K562 (cell line): ENCODE measurements around the gene EPHX1. TPM values are rescaled to one million over a fixed set of nuclear protein-coding genes. Genes with fewer than 3 reads are reported as not detected.

ENCODE experiments used
- ARID1B ChIP-seq: fragments of 450-650 bp; IDR thresholded peaks from 2 replicates; pipeline ENCODE4 v1.6.1; 2016; ENCODE audit warnings: antibody characterized with exemption, mild to moderate bottlenecking, inconsistent platforms
- ATF1 ChIP-seq, 2 experiments: fragments of 450-650 bp in 1 of 2; IDR thresholded peaks; 2 replicates each; pipeline ENCODE4 v1.6.1; 2016; ENCODE audit warnings: missing compliant biosample characterization in 1 of 2, missing genetic modification characterization in 1 of 2
- BACH1 ChIP-seq: fragments of 200-800 bp; sonication (Bioruptor generic); IDR thresholded peaks from 2 replicates; pipeline ENCODE4 v1.6.1; 2016; ENCODE audit warnings: missing genetic modification characterization, missing compliant biosample characterization
- BMI1 ChIP-seq: fragments of 150-350 bp; IDR thresholded peaks from 2 replicates; pipeline ENCODE4 v1.6.1; 2014; ENCODE audit warnings: low read length
- C11orf30 ChIP-seq: fragments of 450-650 bp; IDR thresholded peaks from 2 replicates; pipeline ENCODE4 v1.6.1; 2016; ENCODE audit warnings: low read depth, mild to moderate bottlenecking
- CREB1 ChIP-seq, 2 experiments: sonication (generic) in 1 of 2; formaldehyde crosslinking in 1 of 2; IDR thresholded peaks; 2 replicates each; pipeline versions ENCODE4 v1.6.1 to v1.8.0; 2012 to 2022; ENCODE audit warnings: inconsistent platforms in 1 of 2, mild to moderate bottlenecking in 1 of 2, missing genetic modification reagents in 1 of 2, moderate library complexity in 1 of 2
- ETS2 ChIP-seq: IDR thresholded peaks from 2 replicates; pipeline ENCODE4 v1.6.1; 2016; ENCODE audit warnings: borderline replicate concordance, missing genetic modification characterization, mild to moderate bottlenecking, moderate library complexity, missing compliant biosample characterization; ENCODE audit not compliant: poor library complexity, severe bottlenecking
- FOXA3 ChIP-seq, 2 experiments: fragments of 450-650 bp in 1 of 2; sonication (generic) in 1 of 2; formaldehyde crosslinking; IDR thresholded peaks in 1 of 2; conservative IDR thresholded peaks in 1 of 2; 2 replicates each; pipeline versions ENCODE4 v1.4.0 to v1.8.0; 2020 to 2022; ENCODE audit warnings: mild to moderate bottlenecking in 2 of 2, missing genetic modification reagents in 1 of 2
- FOXP1 ChIP-seq: sonication (generic); formaldehyde crosslinking; IDR thresholded peaks from 2 replicates; pipeline ENCODE4 v1.8.0; 2022; ENCODE audit warnings: mild to moderate bottlenecking, missing genetic modification reagents
- GABPB2 ChIP-seq: fragments of 250-450 bp; sonication (Bioruptor Pico); conservative IDR thresholded peaks from 2 replicates; pipeline ENCODE4 v1.5.1; 2021; ENCODE audit warnings: mild to moderate bottlenecking
- GTF2E2 ChIP-seq: fragments of 200-800 bp; sonication (Bioruptor generic); IDR thresholded peaks from 2 replicates; pipeline ENCODE4 v1.6.1; 2016; ENCODE audit warnings: missing genetic modification characterization, missing compliant biosample characterization
- HDAC1 ChIP-seq, 2 experiments: fragments of 450-650 bp; IDR thresholded peaks; 2 replicates each; pipeline ENCODE4 v1.6.1; 2016 to 2017; ENCODE audit warnings: inconsistent platforms in 1 of 2, mild to moderate bottlenecking in 1 of 2, moderate library complexity in 1 of 2
- HEY1 ChIP-seq: fragments of 250-450 bp; sonication (Bioruptor Pico); IDR thresholded peaks from 2 replicates; pipeline ENCODE4 v1.5.0; 2020; ENCODE audit warnings: mild to moderate bottlenecking, moderate library complexity, borderline replicate concordance
- HNRNPH1 ChIP-seq: fragments of 200-400 bp; formaldehyde crosslinking; optimal IDR thresholded peaks from 2 replicates; pipeline ENCODE3; 2017; ENCODE audit warnings: low read depth, mild to moderate bottlenecking, low read length, moderate library complexity
- HNRNPK ChIP-seq: fragments of 200-400 bp; formaldehyde crosslinking; IDR thresholded peaks from one replicate; pipeline ENCODE4 v1.6.1; 2018; ENCODE audit warnings: mild to moderate bottlenecking, low read depth, low read length; ENCODE audit not compliant: poor library complexity, severe bottlenecking
- IRF2 ChIP-seq: sonication (generic); formaldehyde crosslinking; IDR thresholded peaks from 2 replicates; pipeline ENCODE4 v1.8.1; 2022; ENCODE audit warnings: mild to moderate bottlenecking, missing genetic modification reagents
- KAT8 ChIP-seq: fragments of 450-650 bp; IDR thresholded peaks from 2 replicates; pipeline ENCODE4 v1.6.1; 2016; ENCODE audit warnings: low read depth, mild to moderate bottlenecking
- MEF2D ChIP-seq: conservative IDR thresholded peaks from 2 replicates; pipeline ENCODE4 v1.6.1; 2016; ENCODE audit warnings: low read depth, missing genetic modification characterization, missing compliant biosample characterization
- OTX1 ChIP-seq: fragments of 450-650 bp; formaldehyde crosslinking; IDR thresholded peaks from 2 replicates; pipeline ENCODE4 v1.4.0; 2022; ENCODE audit warnings: mild to moderate bottlenecking
- PML ChIP-seq: IDR thresholded peaks from 2 replicates; pipeline ENCODE4 v1.6.1; 2012; ENCODE audit warnings: low read length, inconsistent platforms
- POLR2A ChIP-seq: fragments of 450-650 bp; conservative IDR thresholded peaks from 2 replicates; pipeline ENCODE4 v1.6.1; 2016
- POU5F1 ChIP-seq: fragments of 150-350 bp; IDR thresholded peaks from 2 replicates; pipeline ENCODE4 v1.6.1; 2014; ENCODE audit warnings: borderline replicate concordance, low read length, low read depth, mild to moderate bottlenecking; ENCODE audit not compliant: partially characterized antibody
- PTBP1 ChIP-seq: fragments of 200-400 bp; formaldehyde crosslinking; IDR thresholded peaks from 2 replicates; pipeline ENCODE4 v1.6.1; 2017; ENCODE audit warnings: low read depth, low read length
- SIN3A ChIP-seq, 2 experiments: fragments of 150-350 bp in 1 of 2; IDR thresholded peaks; 2 replicates each; pipeline ENCODE4 v1.6.1; 2011 to 2016; ENCODE audit warnings: borderline replicate concordance in 2 of 2, low read depth in 2 of 2, low read length in 2 of 2, mild to moderate bottlenecking in 2 of 2, moderate library complexity in 2 of 2; ENCODE audit not compliant: control insufficient read depth in 1 of 2
- TAF7 ChIP-seq: fragments of 450-650 bp; IDR thresholded peaks from 2 replicates; pipeline ENCODE4 v1.6.1; 2016; ENCODE audit warnings: missing genetic modification characterization, missing compliant biosample characterization
- TCF7 ChIP-seq: sonication (generic); IDR thresholded peaks from 2 replicates; pipeline ENCODE4 v1.6.1; 2016; ENCODE audit warnings: antibody characterized with exemption, borderline replicate concordance
- TCFL5 ChIP-seq: fragments of 250-450 bp; sonication (Bioruptor Pico); conservative IDR thresholded peaks from 2 replicates; pipeline ENCODE4 v1.6.1; 2021; ENCODE audit warnings: mild to moderate bottlenecking, moderate library complexity, matching md5 sums
- ZNF12 ChIP-seq: sonication (generic); formaldehyde crosslinking; IDR thresholded peaks from 2 replicates; pipeline ENCODE4 v1.4.0; 2020; ENCODE audit warnings: mild to moderate bottlenecking, missing genetic modification reagents
- ZNF282 ChIP-seq: sonication (generic); formaldehyde crosslinking; IDR thresholded peaks from 2 replicates; pipeline ENCODE4 v1.8.1; 2023; ENCODE audit warnings: missing genetic modification reagents
- ZNF3 ChIP-seq: fragments of 250-450 bp; sonication (Bioruptor Pico); IDR thresholded peaks from 2 replicates; pipeline ENCODE4 v1.5.0; 2021; ENCODE audit warnings: mild to moderate bottlenecking, moderate library complexity
- polyA plus RNA-seq, 8 experiments: library from polyadenylated mRNA; depleted of rRNA in 4 of 8; stranded (reverse) in 5 of 8; unstranded in 3 of 8; fragments of >200 nt; fragmentation: Nextera tagmentation in 2 of 8; fragmentation: Illumina TruSeq in 1 of 8; extraction: Ambion mirVana in 2 of 8; extraction: Trizol in 1 of 8; gene quantifications; 2 replicates each; pipeline versions ENCODE4 v1.2.1 to v1.2.3, GENCODE V29; 2011 to 2014; ENCODE audit warnings: inconsistent platforms in 1 of 8, missing spikeins in 1 of 8
- total RNA-seq, 7 experiments: library from RNA; depleted of rRNA in 6 of 7; stranded (reverse); fragments of >200 nt in 6 of 7; fragmentation: Illumina TruSeq in 2 of 7; extraction: Trizol in 2 of 7; gene quantifications; 2 replicates each; pipeline versions ENCODE4 v1.2.1 to v1.2.3, GENCODE V29; 2011 to 2021; ENCODE audit warnings: low replicate concordance in 1 of 7
- TF ChIP-seq, protein P1 (sequence below): fragments of 450-650 bp; formaldehyde crosslinking; IDR thresholded peaks from 2 replicates; pipeline ENCODE4 v1.4.0; 2022; ENCODE audit warnings: missing genetic modification characterization

Gene EPHX1
- total and polyA plus RNA-seq, 9 of the 15 experiments (the other 6 are each of a cell fraction or from before 2014, with no cell fraction given) = 0.21 to 27.0 (median 6.7) TPM

GRCh38 chr1:225778337-225778669 lies 31.6 kb upstream of the EPHX1 start (continued):
- TF ChIP-seq POU5F1 (no peak), HNRNPK (no peak), SIN3A (IDR thresholded peaks at IDR 0.05; ENCODE audit: borderline replicate concordance in 2 of 2, control insufficient read depth in 1 of 2, low read depth in 2 of 2, low read length in 2 of 2) (no peak), MEF2D (tag) (no peak), GABPB2 (CRISPR knock-in tag) (no peak), BACH1 (tag) (no peak), ARID1B (no peak), PTBP1 (no peak), C11orf30 (no peak), BMI1 (no peak), POLR2A (no peak), ZNF12 (no peak), TCF7 (no peak), FOXP1 (CRISPR knock-in tag) (peak; percentile 19; the same call in 1 of the 2 replicates), IRF2 (CRISPR knock-in tag) (no peak), FOXA3 (CRISPR knock-in tag; conservative IDR thresholded peaks at IDR 0.05 in 1 of 2, IDR thresholded peaks at IDR 0.05 in 1 of 2) (no peak), HNRNPH1 (no peak), TAF7 (tag) (no peak), HDAC1 (IDR thresholded peaks at IDR 0.05) (no peak), TCFL5 (CRISPR knock-in tag) (no peak), PML (no peak), CREB1 (IDR thresholded peaks at IDR 0.05) (no peak), CREB1 (CRISPR knock-in tag; IDR thresholded peaks at IDR 0.05) (no peak), ZNF282 (CRISPR knock-in tag) (no peak), GTF2E2 (no peak), ZNF3 (CRISPR knock-in tag) (no peak), ATF1 (CRISPR knock-in tag; IDR thresholded peaks at IDR 0.05) (no peak), ATF1 (tag; IDR thresholded peaks at IDR 0.05) (no peak), ETS2 (tag) (no peak), KAT8 (no peak), OTX1 (CRISPR knock-in tag) (no peak), HEY1 (CRISPR knock-in tag) (no peak)
- TF ChIP-seq, protein P1, sequence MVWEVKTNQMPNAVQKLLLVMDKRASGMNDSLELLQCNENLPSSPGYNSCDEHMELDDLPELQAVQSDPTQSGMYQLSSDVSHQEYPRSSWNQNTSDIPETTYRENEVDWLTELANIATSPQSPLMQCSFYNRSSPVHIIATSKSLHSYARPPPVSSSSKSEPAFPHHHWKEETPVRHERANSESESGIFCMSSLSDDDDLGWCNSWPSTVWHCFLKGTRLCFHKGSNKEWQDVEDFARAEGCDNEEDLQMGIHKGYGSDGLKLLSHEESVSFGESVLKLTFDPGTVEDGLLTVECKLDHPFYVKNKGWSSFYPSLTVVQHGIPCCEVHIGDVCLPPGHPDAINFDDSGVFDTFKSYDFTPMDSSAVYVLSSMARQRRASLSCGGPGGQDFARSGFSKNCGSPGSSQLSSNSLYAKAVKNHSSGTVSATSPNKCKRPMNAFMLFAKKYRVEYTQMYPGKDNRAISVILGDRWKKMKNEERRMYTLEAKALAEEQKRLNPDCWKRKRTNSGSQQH = no peak
